GM18505 (cell line): ENCODE results near the gene TP53TG5.
A peak's percentile ranks its signal among the peaks of the same experiment; 100 is the strongest.

ENCODE experiments used
- ATAC-seq: cut with Tn5 transposase; IDR thresholded peaks from one replicate; pipeline ENCODE4 v1.9.1; 2021; ENCODE audit not compliant: unreplicated experiment
- POLR2A ChIP-seq: IDR thresholded peaks from 4 replicates; pipeline ENCODE4 v1.6.1; 2011; ENCODE audit warnings: borderline replicate concordance; ENCODE audit not compliant: insufficient read depth, insufficient read length; ENCODE audit errors: extremely low read depth

Gene TP53TG5

DNA sequence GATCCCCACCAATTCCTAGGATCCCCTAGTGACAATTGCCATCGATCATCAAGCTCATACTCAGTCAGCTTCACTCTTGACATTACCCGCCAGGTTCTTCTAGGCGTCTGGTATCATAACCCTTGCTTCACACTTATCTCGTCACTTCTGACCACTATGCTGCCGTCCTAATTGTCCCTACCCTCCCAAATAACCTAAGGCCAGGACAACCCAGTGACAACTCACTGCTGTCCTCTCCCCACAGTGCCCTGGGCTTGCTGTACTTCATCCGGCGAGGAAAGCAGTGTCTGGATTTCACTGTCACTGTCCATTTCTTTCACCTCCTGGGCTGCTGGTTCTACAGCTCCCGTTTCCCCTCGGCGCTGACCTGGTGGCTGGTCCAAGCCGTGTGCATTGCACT lies 11.5 kb downstream of the TP53TG5 start:
- TF ChIP-seq POLR2A = no peak
- ATAC-seq = no peak

DNA sequence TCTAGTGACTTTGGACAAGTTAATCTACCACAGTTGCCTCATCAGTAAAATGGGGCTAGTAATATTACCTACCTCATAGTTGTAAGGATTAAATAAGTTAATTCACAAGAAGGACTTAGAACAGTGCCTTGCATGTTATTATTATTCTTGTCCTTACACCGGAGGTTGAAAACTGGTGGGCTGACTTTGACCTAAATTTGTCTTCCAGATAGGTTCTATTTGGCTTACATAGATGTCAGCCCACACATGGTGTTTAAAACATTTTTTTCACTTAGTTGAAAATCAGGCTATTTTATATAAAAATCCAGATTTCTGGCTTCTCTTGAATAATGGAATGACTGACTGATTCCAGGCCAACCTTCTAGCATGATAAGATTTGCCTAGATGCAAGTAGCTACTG lies 11.9 kb downstream of the TP53TG5 start:
- ATAC-seq = no peak
- TF ChIP-seq POLR2A = no peak

DNA sequence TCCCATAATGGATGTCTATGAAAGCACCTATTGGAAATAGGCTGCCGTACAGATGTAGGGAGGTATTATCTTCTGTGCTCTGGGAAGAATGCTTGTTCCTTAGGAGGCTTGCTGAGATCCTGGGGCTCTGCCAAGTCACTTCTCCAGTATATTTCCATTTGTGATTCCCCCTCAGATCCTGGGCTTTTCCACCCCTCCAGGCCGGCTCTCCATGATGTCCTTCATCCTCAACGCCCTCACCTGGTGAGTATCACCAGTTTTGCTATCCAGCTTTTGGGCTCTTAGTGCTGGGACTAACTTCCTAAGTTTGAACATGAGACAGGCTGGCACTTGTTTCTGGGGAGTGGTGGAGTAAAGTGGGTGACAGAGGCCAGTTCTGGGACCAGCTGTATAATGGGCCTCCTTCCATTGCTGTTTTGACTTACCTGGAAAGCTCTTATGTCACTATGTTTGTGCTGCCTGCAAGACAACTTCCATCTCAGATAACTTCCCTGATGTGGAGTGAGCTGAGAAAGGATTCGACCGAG lies 12.6 kb downstream of the TP53TG5 start:
- ATAC-seq = no peak
- no peak for TF ChIP-seq POLR2A

DNA sequence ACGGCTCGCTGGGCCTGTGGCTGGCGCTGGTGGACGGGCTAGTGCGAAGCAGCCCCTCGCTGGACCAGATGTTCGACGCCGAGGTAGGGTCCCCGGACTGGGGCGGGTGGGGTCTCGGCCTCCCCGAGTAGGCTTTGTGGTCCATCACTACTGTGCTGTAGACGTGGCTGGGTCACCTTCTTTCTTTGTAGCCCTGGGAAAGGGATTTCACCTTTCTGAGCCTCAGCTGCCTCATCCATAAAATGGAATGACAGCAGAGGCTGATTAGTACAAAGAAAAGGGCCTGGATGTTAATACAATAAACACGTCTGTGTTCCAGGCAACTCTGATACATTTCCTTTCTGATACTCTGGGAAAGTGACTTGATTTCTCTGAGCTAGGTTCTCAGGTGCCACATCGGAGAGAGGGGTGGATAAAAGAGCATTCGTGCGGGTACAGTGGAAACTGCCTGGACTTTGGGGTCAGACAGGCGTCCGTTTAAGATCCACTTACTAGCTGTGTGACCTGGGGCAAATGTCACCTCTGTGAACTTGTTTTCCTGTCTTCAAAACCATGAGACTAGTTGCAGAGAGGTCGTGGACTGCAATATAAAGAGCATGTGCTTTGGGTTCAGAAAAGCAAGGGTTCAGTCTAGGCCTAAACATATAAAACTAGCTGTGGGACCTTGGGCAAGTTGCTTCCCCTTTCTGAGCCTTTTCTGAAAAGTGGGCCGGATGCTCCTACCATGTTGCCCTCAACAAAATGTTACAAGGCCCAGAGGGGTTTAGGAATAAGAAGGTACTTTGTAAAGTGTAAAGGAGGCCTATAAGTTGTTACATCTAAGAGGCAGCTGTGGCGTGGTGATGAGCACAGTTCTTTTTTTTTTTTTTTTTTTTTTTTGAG lies 14.3 kb downstream of the TP53TG5 start:
- ATAC-seq = no peak
- no peak for TF ChIP-seq POLR2A

DNA sequence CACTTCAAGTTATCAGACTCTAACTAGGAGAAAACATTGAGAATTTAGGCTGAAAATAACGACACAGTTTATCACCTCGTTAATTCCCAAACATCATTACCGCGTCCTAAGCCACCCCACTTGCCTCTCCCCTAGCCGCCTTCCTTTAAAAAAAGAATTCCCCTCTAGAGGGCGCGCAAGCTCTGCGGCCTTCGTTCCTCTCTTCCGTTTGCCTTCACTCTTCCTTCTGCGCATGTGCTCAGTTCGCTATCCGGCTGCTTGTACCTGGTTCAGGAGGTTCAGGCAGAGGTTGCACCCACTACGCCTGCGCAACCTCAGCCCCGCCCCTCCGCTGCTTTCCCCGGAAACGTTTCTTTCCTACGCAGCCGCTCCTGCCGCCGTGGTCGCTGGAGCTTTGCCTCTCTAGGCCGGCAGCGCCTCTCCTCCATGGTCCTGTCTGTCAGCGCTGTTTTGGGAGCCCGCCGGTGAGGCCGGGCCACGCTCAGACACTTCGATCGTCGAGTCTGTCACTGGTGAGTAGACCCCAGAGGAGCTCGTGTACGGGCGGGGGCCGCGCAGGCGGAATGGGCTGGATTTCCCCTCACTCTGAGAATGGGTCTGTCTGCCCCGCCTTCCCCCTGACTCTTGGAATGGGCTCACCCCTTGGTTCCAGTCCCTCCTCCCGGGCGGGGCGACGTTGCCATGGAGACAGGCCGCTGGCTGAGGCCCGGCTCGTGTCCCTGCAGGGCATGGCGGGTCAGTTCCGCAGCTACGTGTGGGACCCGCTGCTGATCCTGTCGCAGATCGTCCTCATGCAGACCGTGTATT lies 15.1 kb downstream of the TP53TG5 start, which contains the start of gene SYS1:
SYS1 (plus strand) TSS at position 353 of the 807 bp plus-strand sequence; CDS start at position 729, 376 bp downstream.
- ATAC-seq = peak; percentile 82
- peak; percentile 88 for TF ChIP-seq POLR2A

DNA sequence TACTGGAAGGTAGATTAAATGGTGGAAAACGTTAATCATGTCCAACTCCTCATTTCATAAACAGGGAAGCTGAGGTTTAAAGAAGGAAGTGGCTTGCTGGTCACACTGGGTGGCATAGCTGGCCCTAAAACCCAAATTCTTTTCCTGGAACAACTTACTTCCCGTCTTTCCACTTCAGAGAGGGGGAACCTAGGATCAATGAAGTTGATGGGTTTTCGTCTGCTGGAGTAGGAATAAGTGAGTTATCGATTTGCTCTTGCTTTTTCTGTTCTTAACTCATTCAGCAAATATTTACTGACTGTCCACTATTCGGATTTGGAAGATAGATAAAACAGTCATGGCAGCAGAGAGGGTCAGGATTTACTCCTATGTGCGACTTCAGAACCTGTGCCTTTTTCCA lies 16.3 kb downstream of the TP53TG5 start:
- no peak for TF ChIP-seq POLR2A
- ATAC-seq = no peak

DNA sequence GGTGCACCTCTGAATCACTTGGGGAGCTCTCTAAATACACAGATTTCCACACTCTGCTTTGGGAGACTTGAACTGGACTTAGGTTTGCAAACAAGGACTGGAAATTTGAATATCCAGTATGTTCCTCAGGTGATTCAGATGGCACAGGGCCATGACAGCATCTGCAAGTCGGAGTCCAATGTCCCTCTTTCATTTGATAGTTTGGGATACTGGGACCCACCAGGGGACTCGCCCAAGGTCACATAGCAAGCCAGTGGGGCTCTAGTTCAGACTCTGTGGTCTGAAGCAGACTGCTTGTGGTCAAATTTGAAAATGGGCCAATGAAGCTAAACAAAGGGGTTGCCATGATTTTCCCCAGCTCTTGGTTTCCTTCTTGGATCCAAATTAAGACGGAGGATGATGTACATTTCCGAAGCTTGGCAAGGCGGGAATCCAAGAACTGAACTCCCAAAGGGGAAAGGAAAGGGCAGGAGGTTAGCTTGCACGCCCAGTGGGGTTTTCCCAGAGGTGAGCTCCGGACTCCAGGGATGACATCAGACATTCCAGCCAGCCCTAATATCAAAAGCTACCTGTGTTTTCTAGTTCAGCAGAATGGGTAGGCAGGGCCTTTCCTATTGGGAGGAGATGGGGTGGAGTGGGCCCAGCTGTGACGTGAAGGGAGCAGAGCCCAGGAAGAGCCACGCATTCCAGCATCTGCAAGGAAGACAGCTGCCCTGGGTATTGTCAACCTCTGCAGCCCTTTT lies 18.5 kb downstream of the TP53TG5 start:
- TF ChIP-seq POLR2A = no peak
- ATAC-seq = no peak

DNA sequence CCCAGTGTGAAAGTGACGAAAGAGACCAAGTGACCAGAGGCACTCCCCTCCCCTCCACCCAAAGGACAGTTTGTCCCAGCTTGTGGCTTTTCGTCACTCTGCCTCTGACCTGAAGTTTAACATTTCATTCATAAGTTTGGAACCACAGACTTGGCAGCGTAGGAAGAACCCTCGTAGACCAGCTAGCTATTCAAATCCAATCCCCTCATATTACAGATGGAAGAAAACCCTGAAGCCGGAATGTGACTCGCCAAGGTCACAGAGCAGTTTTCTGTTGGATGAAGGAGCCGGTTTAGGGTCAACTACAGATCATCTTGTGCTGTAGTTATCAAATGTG lies 19.1 kb downstream of the TP53TG5 start:
- ATAC-seq = no peak
- no peak for TF ChIP-seq POLR2A

DNA sequence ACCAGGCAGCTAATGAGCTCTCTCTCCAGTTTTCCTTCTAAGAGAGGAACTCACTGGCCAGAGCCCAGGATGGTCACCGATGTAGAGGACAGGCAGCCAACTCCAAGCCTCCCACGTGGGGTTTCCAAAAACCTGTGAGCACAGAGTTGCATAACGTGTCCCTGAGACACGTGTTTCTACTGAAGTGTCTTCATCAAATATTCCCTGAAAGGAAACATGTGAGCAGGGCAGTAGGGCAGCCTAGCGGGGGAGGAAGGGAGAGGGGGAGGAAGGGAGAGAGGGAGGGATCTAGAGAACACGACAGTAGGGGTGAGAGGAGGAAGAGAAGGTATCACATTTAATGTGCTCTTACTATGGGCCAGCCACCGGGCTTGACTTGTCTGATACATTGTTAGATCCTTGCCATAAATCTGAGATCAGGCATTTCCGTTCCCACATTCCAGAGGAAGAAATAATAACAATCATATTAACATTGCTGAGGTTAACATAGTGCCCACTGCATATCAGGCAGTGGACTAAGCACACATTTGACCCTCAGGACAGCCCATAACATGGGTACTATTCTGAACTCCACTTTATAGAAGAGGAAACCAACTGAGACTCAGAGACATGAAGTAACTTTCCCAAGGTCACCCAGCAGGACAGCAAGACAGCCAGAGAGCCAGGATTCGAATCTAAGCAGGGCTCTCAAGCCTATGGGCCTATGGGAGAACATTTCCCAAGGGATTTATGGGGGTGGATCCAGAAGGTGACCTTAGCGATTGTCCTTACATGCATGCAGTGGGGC lies 19.6 kb downstream of the TP53TG5 start:
- no peak for TF ChIP-seq POLR2A
- ATAC-seq = no peak

DNA sequence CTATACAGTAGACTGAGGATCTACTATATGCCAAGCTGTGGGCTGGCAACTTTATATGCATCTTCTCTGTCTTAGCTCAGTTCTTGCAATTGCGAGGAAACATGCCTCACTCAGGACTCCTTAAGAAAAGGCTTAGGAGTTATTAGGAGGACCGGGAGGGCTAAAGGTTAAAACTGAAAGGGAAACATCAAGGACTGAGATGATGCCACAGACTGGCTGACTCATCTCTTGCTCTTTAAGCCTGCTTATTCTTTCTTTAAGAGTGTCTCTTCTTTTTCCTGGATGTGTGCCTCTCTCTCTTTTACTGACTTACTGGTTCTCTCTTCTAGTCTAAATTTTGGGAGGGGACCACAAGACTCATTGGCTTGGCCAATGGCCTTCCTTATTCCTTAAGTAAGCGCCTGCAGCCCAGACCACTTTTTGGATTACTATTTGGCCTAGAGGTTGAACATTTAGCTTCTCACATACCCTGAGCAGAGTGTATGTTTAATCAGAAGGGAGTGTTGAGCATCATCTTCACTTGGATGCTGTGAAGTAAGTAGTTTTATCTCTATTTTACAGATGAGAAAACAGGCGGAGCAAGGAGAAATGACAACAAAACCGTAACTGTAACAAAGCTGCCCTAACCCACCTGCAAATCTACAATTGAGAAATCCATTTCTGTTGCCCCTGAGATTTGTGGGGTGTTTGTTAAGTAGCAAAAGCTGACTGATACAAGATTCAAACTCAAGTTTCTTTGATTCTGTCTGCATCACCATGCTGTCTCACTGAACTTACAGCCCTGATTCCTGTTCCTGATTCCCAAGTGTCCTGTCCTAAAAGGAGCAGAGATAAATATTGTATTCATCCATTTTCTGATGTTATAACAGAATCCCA lies 22.7 kb downstream of the TP53TG5 start:
- no peak for ATAC-seq
- no peak for TF ChIP-seq POLR2A

DNA sequence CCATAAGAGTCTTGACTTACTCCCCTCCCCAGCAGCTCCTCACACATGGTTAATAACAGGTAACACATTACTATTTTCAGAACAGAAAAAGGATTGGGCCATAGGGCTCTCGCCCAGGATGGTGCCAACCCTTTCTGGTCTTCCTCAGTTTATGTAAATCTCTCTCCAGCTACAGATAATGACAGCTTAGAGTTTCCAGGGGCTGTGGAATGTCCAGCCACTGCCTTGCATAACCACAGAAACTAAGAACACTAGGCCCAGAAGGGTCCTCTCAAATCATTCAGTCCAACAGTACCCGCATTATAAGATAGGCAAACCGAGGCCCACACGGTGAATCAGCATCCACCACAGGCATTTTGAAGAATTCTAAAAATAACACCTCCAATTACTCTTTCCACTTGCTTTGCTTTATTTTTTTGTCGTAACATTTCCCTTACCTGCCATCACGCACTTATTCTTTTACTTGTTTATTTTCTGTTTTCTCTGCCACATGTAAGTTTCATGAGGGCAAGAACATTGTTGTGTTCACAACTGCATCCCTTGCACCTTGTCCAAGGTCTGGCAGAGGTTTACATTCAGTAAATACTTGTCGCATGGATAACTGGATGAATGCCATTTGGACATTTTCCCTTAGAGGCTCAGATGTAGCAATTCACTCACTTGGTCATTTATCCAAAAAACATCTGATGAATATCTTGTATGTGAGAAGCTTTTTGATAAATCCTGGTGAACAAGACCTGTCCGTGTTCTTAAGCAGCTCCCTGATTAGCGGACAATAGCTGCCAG lies 23.5 kb downstream of the TP53TG5 start:
- no peak for TF ChIP-seq POLR2A
- no peak for ATAC-seq
